Heart left ventricle (tissue), 13 donors: ENCODE results near the gene MAMDC2.

Source experiments
- CTCF ChIP-seq, 12 donors: fragments of 200-600 bp; sonication (generic) in 4 of 12; IDR thresholded peaks; one replicate each; pipeline versions ENCODE4 v1.5.0 to v1.8.0; 2018 to 2022; ENCODE audit warnings: antibody characterized with exemption in 12 of 12, mild to moderate bottlenecking in 5 of 12
- POLR2A ChIP-seq, 2 donors: fragments of 450-650 bp; IDR thresholded peaks; one replicate each; pipeline ENCODE4 v1.6.1; 2017; ENCODE audit warnings: antibody characterized with exemption in 2 of 2, mild to moderate bottlenecking in 2 of 2, moderate library complexity in 2 of 2
- donor health status: ischemic (EF 13 %, LVEDD 7.1; RV severe dilation, severe dysfunction).
- donor health status: DM: no; HTN: yes; CAD: no.
- donor health status: DM: no; HTN: no; CAD: no.
- donor health status: ischemic (EF 25% LVEDD 6.9; RV normal size, moderate dysfunction).
- donor health status: ischemic (EF 25% LVEDD 5.7; RV mildly dilated, moderate dysfunction).
- donor health status: ischemic (EF 35%, LVEDD 5.7; RV mildly dilated, moderate dysfunction).
- donor health status: nonischemic (EF 11% LVEDD 7.7; RV severe dilation, severe dysfunction).
- donor health status: DM: yes; HTN: yes; CAD: no.
- donor health status: PGD.
- donor health status: ischemic (EF 29% LVEDD 5.4; RV normal size, mild dysfunction).
- donor health status: nonischemic (EF 23%, LVEDD 6.1; RV moderate dilation, normal function).

GRCh38 chr9:70177121-70177520 is 133.5 kb downstream of the MAMDC2 start:
- TF ChIP-seq CTCF (IDR thresholded peaks at IDR 0.05), result no peak
- TF ChIP-seq POLR2A (IDR thresholded peaks at IDR 0.05), result no peak
